NCI-H82 treated with DMSO at 0.1 percent for 48 hours (cell line): Measurements from ENCODE around the gene PALLD.
"Not testable (repeated sequence)": the region's sequence is repeated elsewhere in the genome, so short reads cannot be mapped to it uniquely, and the experiment has no call there.

ENCODE experiments used
- DNase-seq: peaks from one replicate; lab custom pipeline; 2025; ENCODE audit not compliant: unreplicated experiment; lab: John Stamatoyannopoulos, UW

PALLD gene

GRCh38 chr4:168923526-168924194 lies 426.8 kb downstream of the PALLD start:
- peak; percentile 83 for DNase-seq

GRCh38 chr4:168924667-168925066 lies 427.8 kb downstream of the PALLD start:
- peak; percentile 54 for DNase-seq

GRCh38 chr4:168925789-168926490 lies 429.1 kb downstream of the PALLD start:
- no peak for DNase-seq

GRCh38 chr4:168928346-168928745 lies 431.5 kb downstream of the PALLD start:
- no peak for DNase-seq

- no peak for DNase-seq
Observed at GRCh38 chr4:168928875-168929274, 432.0 kb downstream of the PALLD start.

- no peak for DNase-seq
Observed at GRCh38 chr4:168930413-168931196, 433.8 kb downstream of the PALLD start.

GRCh38 chr4:168931215-168931650 lies 434.4 kb downstream of the PALLD start:
- no peak for DNase-seq

GRCh38 chr4:168932138-168932537 lies 435.3 kb downstream of the PALLD start:
- DNase-seq: no peak

GRCh38 chr4:168933423-168933822 lies 436.6 kb downstream of the PALLD start:
- no peak for DNase-seq

GRCh38 chr4:168937473-168937872 lies 440.6 kb downstream of the PALLD start:
- DNase-seq: not testable (repeated sequence)

- DNase-seq: no peak
Observed at GRCh38 chr4:168942985-168943384, 446.1 kb downstream of the PALLD start.

- DNase-seq: peak; percentile 68
Observed at GRCh38 chr4:168945291-168945690, 448.4 kb downstream of the PALLD start.

- not testable (repeated sequence) for DNase-seq
Observed at GRCh38 chr4:168952821-168953246, 456.0 kb downstream of the PALLD start.

- DNase-seq: no peak
Observed at GRCh38 chr4:168955674-168956073, 458.8 kb downstream of the PALLD start.

GRCh38 chr4:168960716-168961115 lies 463.9 kb downstream of the PALLD start:
- DNase-seq: no peak

GRCh38 chr4:168972596-168972995 lies 475.7 kb downstream of the PALLD start:
- no peak for DNase-seq
